H9 (cell line): ENCODE results near the gene PARP8. TPM values are rescaled to one million over a fixed set of nuclear protein-coding genes. Genes with fewer than 3 reads are reported as not detected.
A peak's percentile ranks its signal among the peaks of the same experiment; 100 is the strongest.

ENCODE experiments used
- DNase-seq: peaks from one replicate; pipeline ENCODE4 v3.0.0-alpha.2; 2017
- H2AFZ ChIP-seq: one replicate; pipeline ENCODE4 v1.6.1; 2013; ENCODE audit warnings: mild to moderate bottlenecking, low read length, control low read depth, moderate library complexity
- H2AK5ac ChIP-seq: 2 replicates; pipeline ENCODE4 v1.6.1; 2013; ENCODE audit warnings: low read length, control low read depth, mixed read lengths; ENCODE audit not compliant: insufficient read length
- H2BK120ac ChIP-seq: one replicate; pipeline ENCODE4 v1.6.1; 2013; ENCODE audit warnings: low read depth, mild to moderate bottlenecking, low read length, control low read depth, inconsistent platforms; ENCODE audit not compliant: poor library complexity, severe bottlenecking
- H2BK12ac ChIP-seq: 2 replicates; pipeline ENCODE4 v1.6.1; 2013; ENCODE audit warnings: low read length, control low read depth, mixed read lengths, low read depth; ENCODE audit not compliant: insufficient read length
- H2BK15ac ChIP-seq: 2 replicates; pipeline ENCODE4 v1.6.1; 2013; ENCODE audit warnings: low read depth, low read length, control low read depth
- H2BK20ac ChIP-seq: one replicate; pipeline ENCODE4 v1.6.1; 2013; ENCODE audit warnings: low read depth, mild to moderate bottlenecking, low read length, control low read depth, inconsistent platforms; ENCODE audit not compliant: poor library complexity, severe bottlenecking
- H2BK5ac ChIP-seq: 2 replicates; pipeline ENCODE4 v1.6.1; 2013; ENCODE audit warnings: low read length, control low read depth, mixed read lengths; ENCODE audit not compliant: insufficient read length
- H3K14ac ChIP-seq: 2 replicates; pipeline ENCODE4 v1.6.1; 2013; ENCODE audit warnings: low read length, control low read depth; ENCODE audit not compliant: insufficient read depth
- H3K18ac ChIP-seq: 2 replicates; pipeline ENCODE4 v1.6.1; 2013; ENCODE audit warnings: low read depth, mild to moderate bottlenecking, mixed read lengths, low read length, control low read depth; ENCODE audit not compliant: insufficient read length
- H3K23ac ChIP-seq: 2 replicates; pipeline ENCODE4 v1.6.1; 2013; ENCODE audit warnings: low read length, control low read depth, mixed read lengths, low read depth; ENCODE audit not compliant: insufficient read length
- H3K23me2 ChIP-seq: 2 replicates; pipeline ENCODE4 v1.6.1; 2013; ENCODE audit warnings: low read depth, mild to moderate bottlenecking, mixed read lengths, low read length, control low read depth; ENCODE audit not compliant: insufficient read length, poor library complexity, severe bottlenecking
- H3K27ac ChIP-seq: 2 replicates; pipeline ENCODE4 v1.5.1; 2013; ENCODE audit warnings: low read length, control low read depth, mixed read lengths, low read depth; ENCODE audit not compliant: insufficient read length
- H3K27me3 ChIP-seq: 2 replicates; pipeline ENCODE4 v1.6.1; 2013; ENCODE audit warnings: low read length, control low read depth, inconsistent platforms; ENCODE audit not compliant: insufficient read depth
- H3K4ac ChIP-seq: 2 replicates; pipeline ENCODE4 v1.6.1; 2013; ENCODE audit warnings: low read depth, mild to moderate bottlenecking, control low read depth, inconsistent platforms, low read length, moderate library complexity
- H3K4me1 ChIP-seq: 2 replicates; pipeline ENCODE4 v1.6.1; 2013; ENCODE audit warnings: low read length, control low read depth, inconsistent platforms; ENCODE audit not compliant: insufficient read depth
- H3K4me2 ChIP-seq: 2 replicates; pipeline ENCODE4 v1.6.1; 2013; ENCODE audit warnings: low read length, control low read depth, mixed read lengths; ENCODE audit not compliant: insufficient read length, insufficient read depth
- H3K56ac ChIP-seq: 2 replicates; pipeline ENCODE4 v1.6.1; 2013; ENCODE audit warnings: low read depth, mild to moderate bottlenecking, mixed read lengths, low read length, control low read depth; ENCODE audit not compliant: insufficient read length
- H3K79me1 ChIP-seq: 2 replicates; pipeline ENCODE4 v1.6.1; 2013; ENCODE audit warnings: low read depth, mild to moderate bottlenecking, moderate library complexity, low read length, control low read depth, inconsistent platforms; ENCODE audit not compliant: insufficient read depth, poor library complexity, severe bottlenecking
- H3K79me2 ChIP-seq: 2 replicates; pipeline ENCODE4 v1.6.1; 2013; ENCODE audit warnings: low read length, control low read depth, inconsistent platforms; ENCODE audit not compliant: insufficient read depth
- H3K9ac ChIP-seq: 2 replicates; pipeline ENCODE4 v1.6.1; 2013; ENCODE audit warnings: low read length, control low read depth, mixed read lengths; ENCODE audit not compliant: insufficient read length; ENCODE audit errors: extremely low read depth
- H3K9me3 ChIP-seq: one replicate; pipeline ENCODE4 v1.6.1; 2013; ENCODE audit warnings: low read depth, low read length, inconsistent platforms; ENCODE audit not compliant: control insufficient read depth
- H3T11ph ChIP-seq: one replicate; pipeline ENCODE4 v1.6.1; 2013; ENCODE audit warnings: mild to moderate bottlenecking, low read length, control low read depth, inconsistent platforms
- H4K20me1 ChIP-seq: one replicate; pipeline ENCODE4 v1.6.1; 2013; ENCODE audit not compliant: control insufficient read depth, insufficient read length, insufficient read depth
- H4K5ac ChIP-seq: 2 replicates; pipeline ENCODE4 v1.6.1; 2013; ENCODE audit warnings: low read depth, mild to moderate bottlenecking, mixed read lengths, low read length, control low read depth; ENCODE audit not compliant: insufficient read length
- H4K8ac ChIP-seq: replicated peaks from 2 replicates; pipeline ENCODE4 v1.6.1; 2013; ENCODE audit warnings: low read length, control low read depth, mixed read lengths, low read depth; ENCODE audit not compliant: insufficient read length
- H4K91ac ChIP-seq: 2 replicates; pipeline ENCODE4 v1.6.1; 2013; ENCODE audit warnings: low read depth, mild to moderate bottlenecking, moderate library complexity, mixed read lengths, low read length, control low read depth; ENCODE audit not compliant: insufficient read length
- H3K27ac Mint-ChIP-seq, 3 experiments: 2 replicates in 2 of 3; 3 replicates in 1 of 3; pipeline ENCODE4 v1.8.0; 2020 to 2021; ENCODE audit warnings: mixed read lengths in 3 of 3, mild to moderate bottlenecking in 1 of 3, moderate library complexity in 1 of 3
- H3K27me3 Mint-ChIP-seq: 2 replicates; pipeline ENCODE4 v1.8.0; 2021; ENCODE audit warnings: low read depth, mild to moderate bottlenecking, moderate library complexity, mixed read lengths
- H3K36me3 Mint-ChIP-seq, 3 experiments: 2 replicates in 2 of 3; 3 replicates in 1 of 3; pipeline ENCODE4 v1.8.0; 2020 to 2021; ENCODE audit warnings: low read depth in 3 of 3, mixed read lengths in 3 of 3; ENCODE audit not compliant: insufficient read depth in 1 of 3
- H3K4me1 Mint-ChIP-seq, 2 experiments: 2 replicates each; pipeline ENCODE4 v1.8.0; 2020; ENCODE audit warnings: mixed read lengths in 2 of 2
- H3K4me3 Mint-ChIP-seq, 2 experiments: 2 replicates in 1 of 2; 3 replicates in 1 of 2; pipeline ENCODE4 v1.8.0; 2020 to 2021; ENCODE audit warnings: mild to moderate bottlenecking in 2 of 2, mixed read lengths in 2 of 2, moderate library complexity in 1 of 2
- H3K9me3 Mint-ChIP-seq, 2 experiments: 2 replicates in 1 of 2; 3 replicates in 1 of 2; pipeline ENCODE4 v1.8.0; 2020; ENCODE audit warnings: mild to moderate bottlenecking in 2 of 2, mixed read lengths in 2 of 2, moderate library complexity in 1 of 2
- CTCF ChIP-seq: fragments of 200-600 bp; sonication (generic); conservative IDR thresholded peaks from 3 replicates; pipeline ENCODE4 v1.8.0; 2021; ENCODE audit warnings: antibody characterized with exemption, mild to moderate bottlenecking
- WGBS: extraction: QIAGEN DNeasy Blood & Tissue Kit; methylation state at CpG from one replicate; pipeline ENCODE4 v1.1.7; 2013; ENCODE audit warnings: missing lambda C conversion rate, low lambda C conversion rate, mixed read lengths; ENCODE audit not compliant: insufficient read length; ENCODE audit errors: extremely low coverage; 5-methylcytosine and 5-hydroxymethylcytosine counted together
- total RNA-seq: library from RNA; stranded (reverse); gene quantifications from 2 replicates; pipeline ENCODE4 v1.2.1, GENCODE V29; 2021

Gene PARP8
- total RNA-seq, 1 experiment from 2014 or later = 34.0 TPM

GRCh38 chr5:50733741-50734140, 67.3 kb downstream of the PARP8 start:
- Histone ChIP-seq H4K91ac (no peak overlapping the region), H3K4me1 (no peaks in the 10 kb centered on the region), H2BK120ac (no peak overlapping the region), H3K18ac (no peak overlapping the region), H4K8ac (no peak overlapping the region), H3K23ac (no peak overlapping the region), H3K14ac (no peak overlapping the region), H2BK5ac (no peak overlapping the region), H3K56ac (no peak overlapping the region), H4K20me1 (no peaks in the 10 kb centered on the region), H3T11ph (no peak overlapping the region), H3K4ac (no peak overlapping the region), H2BK15ac (no peak overlapping the region), H3K79me2 (peaks cover 3% of the 10 kb centered on the region; the same call in 1 of the 2 replicates), H2BK20ac (no peak overlapping the region), H3K9ac (no peak overlapping the region), H3K4me2 (no peak overlapping the region), H3K23me2 (no peaks in the 10 kb centered on the region), H2AK5ac (no peak overlapping the region), H3K79me1 (no peaks in the 10 kb centered on the region), H3K27me3 (no peaks in the 10 kb centered on the region), H2BK12ac (no peak overlapping the region), H2AFZ (no peak overlapping the region), H4K5ac (no peak overlapping the region), H3K9me3 (no peaks in the 10 kb centered on the region), H3K27ac (no peak overlapping the region)
- H3K27me3 Mint-ChIP-seq = no peaks in the 10 kb centered on the region
- peaks cover 13 to 27% of the 10 kb centered on the region in 2 experiments for H3K4me1 Mint-ChIP-seq
- peak overlapping the region in 1 of 3 experiments; percentile 42; a peak in 1 of 7 replicates for H3K27ac Mint-ChIP-seq
- no CpG with 5 or more reads among the region's 3 CpGs for WGBS
- no peak for TF ChIP-seq CTCF
- no peaks in the 10 kb centered on the region for H3K9me3 Mint-ChIP-seq
- H3K36me3 Mint-ChIP-seq = no peaks in the 10 kb centered on the region
- H3K4me3 Mint-ChIP-seq = no peak overlapping the region
- no peak for DNase-seq
